OCI-LY7 (cell line): ENCODE results near the gene CRACR2B. TPM values are rescaled to one million over a fixed set of nuclear protein-coding genes. Genes with fewer than 3 reads are reported as not detected.

Source experiments
- BruUV-seq: library from RNA; stranded (reverse); fragments of 400-500 nt; replicated peaks from 2 replicates; lab custom pipeline; 2021; lab: Mats Ljungman, UMichigan
- CTCF ChIA-PET: fragments of 300-600 bp; sonication (Branson Sonifier 250); formaldehyde crosslinking; loops from one replicate; lab custom pipeline; 2022; ENCODE audit warnings: antibody characterized with exemption; ENCODE audit not compliant: unreplicated experiment; lab: Charles Lee
- POLR2A ChIA-PET: fragments of 300-600 bp; sonication (Branson Sonifier 250); formaldehyde crosslinking; loops from one replicate; lab custom pipeline; 2022; ENCODE audit warnings: antibody characterized with exemption; lab: Charles Lee
- DNase-seq: peaks from one replicate; pipeline ENCODE4 v3.0.0-alpha.2; 2015; ENCODE audit warnings: low spot score
- H2AFZ ChIP-seq: fragments of 200-600 bp; sonication (generic), shearing (Covaris generic); 2 replicates; pipeline ENCODE4 v1.6.1; 2014; ENCODE audit warnings: mild to moderate bottlenecking, antibody characterized with exemption, low read length, moderate library complexity
- H3K27ac ChIP-seq: fragments of 200-600 bp; sonication (generic); 2 replicates; pipeline ENCODE4 v1.5.1; 2014; ENCODE audit warnings: mixed run types, low read depth, mild to moderate bottlenecking, moderate library complexity, low read length, inconsistent platforms; ENCODE audit not compliant: poor library complexity, severe bottlenecking
- H3K36me3 ChIP-seq: fragments of 200-600 bp; sonication (generic); 2 replicates; pipeline ENCODE4 v1.6.1; 2014; ENCODE audit warnings: mild to moderate bottlenecking, antibody characterized with exemption, low read length, moderate library complexity, mixed read lengths; ENCODE audit not compliant: insufficient read depth
- H3K4me1 ChIP-seq: fragments of 200-600 bp; sonication (generic); 2 replicates; pipeline ENCODE4 v1.5.1; 2014; ENCODE audit warnings: mild to moderate bottlenecking, low read length; ENCODE audit not compliant: insufficient read depth, poor library complexity, severe bottlenecking
- H3K4me2 ChIP-seq: fragments of 200-600 bp; sonication (generic); 2 replicates; pipeline ENCODE4 v1.6.1; 2014; ENCODE audit warnings: mild to moderate bottlenecking, low read length
- H3K4me3 ChIP-seq: fragments of 200-600 bp; sonication (generic); 2 replicates; pipeline ENCODE4 v1.5.1; 2014; ENCODE audit warnings: mild to moderate bottlenecking, low read depth, low read length; ENCODE audit not compliant: poor library complexity, severe bottlenecking
- H3K79me2 ChIP-seq: fragments of 200-600 bp; sonication (generic); 2 replicates; pipeline ENCODE4 v1.6.1; 2016; ENCODE audit warnings: low read depth, mild to moderate bottlenecking, low read length, moderate library complexity, mixed read lengths; ENCODE audit not compliant: insufficient read depth
- H3K9me2 ChIP-seq: fragments of 200-600 bp; sonication (generic); 2 replicates; pipeline ENCODE4 v1.6.1; 2016; ENCODE audit warnings: mild to moderate bottlenecking, low read length, mixed read lengths; ENCODE audit not compliant: insufficient read depth
- H3K9me3 ChIP-seq: fragments of 200-600 bp; sonication (generic); 2 replicates; pipeline ENCODE4 v1.6.1; 2014; ENCODE audit warnings: mild to moderate bottlenecking, mixed run types, low read length, mixed read lengths
- H4K20me1 ChIP-seq: fragments of 200-600 bp; sonication (generic); 2 replicates; pipeline ENCODE4 v1.6.1; 2014; ENCODE audit warnings: mild to moderate bottlenecking, antibody characterized with exemption, low read length, moderate library complexity, mixed read lengths; ENCODE audit not compliant: insufficient read depth
- CTCF ChIP-seq: fragments of 200-600 bp; sonication (generic); conservative IDR thresholded peaks from 2 replicates; pipeline ENCODE4 v1.5.1; 2014; ENCODE audit warnings: mild to moderate bottlenecking, antibody characterized with exemption, low read length, moderate library complexity, mixed read lengths
- EZH2phosphoT487 ChIP-seq: fragments of 200-600 bp; sonication (generic); IDR thresholded peaks from 2 replicates; pipeline ENCODE4 v1.6.1; 2018; ENCODE audit warnings: low read depth, borderline replicate concordance, mild to moderate bottlenecking, mixed run types, antibody characterized with exemption, low read length, moderate library complexity, mixed read lengths
- intact Hi-C: fragments of 100-400 bp; cut with micrococcal nuclease; formaldehyde crosslinking; loops from one replicate; pipeline ENCODE4 v1.10.0; 2022; ENCODE audit not compliant: unreplicated experiment
- total RNA-seq, 2 experiments: library from RNA; depleted of rRNA in 1 of 2; stranded (reverse); fragments of >200 nt in 1 of 2; shearing (Covaris generic) in 1 of 2; gene quantifications; 2 replicates each; pipeline ENCODE4 v1.2.3, GENCODE V29; 2014 to 2022

The CRACR2B gene
- total RNA-seq, 2 experiments from 2014 or later, result 2.8 to 20.1 TPM

- Histone ChIP-seq H4K20me1 (no peaks in the 10 kb centered on the region), H3K4me3 (no peak overlapping the region), H3K36me3 (no peaks in the 10 kb centered on the region), H3K9me2 (no peaks in the 10 kb centered on the region), H3K4me1 (no peaks in the 10 kb centered on the region), H3K27ac (no peak overlapping the region), H3K4me2 (no peak overlapping the region), H2AFZ (no peak overlapping the region), H3K79me2 (no peaks in the 10 kb centered on the region), H3K9me3 (no peaks in the 10 kb centered on the region)
- no peak for DNase-seq
- intact Hi-C loops, result no loop called here
- TF ChIP-seq CTCF, result no peak
- no peak for TF ChIP-seq EZH2phosphoT487
- no TSS peak for BruUV-seq
- POLR2A ChIA-PET, result no interaction called here
- CTCF ChIA-PET, result no interaction called here
Measured at GRCh38 chr11:864898-865297, 37.2 kb downstream of the CRACR2B start.

GRCh38 chr11:865462-866430 is 38.0 kb downstream of the CRACR2B start:
- no peak overlapping the region for H3K4me3 ChIP-seq
- H4K20me1 ChIP-seq, result no peaks in the 10 kb centered on the region
- no peaks in the 10 kb centered on the region for H3K36me3 ChIP-seq
- H3K79me2 ChIP-seq, result no peaks in the 10 kb centered on the region
- no peaks in the 10 kb centered on the region for H3K9me3 ChIP-seq
- POLR2A ChIA-PET, result interaction anchor here (0.5 kb wide), 1 partner anchor 1576 kb away, joined by 6 read pairs; no protein-coding TSS in a partner anchor
- no peak overlapping the region for H3K4me2 ChIP-seq
- DNase-seq, result no peak
- BruUV-seq, result no TSS peak
- no peaks in the 10 kb centered on the region for H3K9me2 ChIP-seq
- H2AFZ ChIP-seq, result no peak overlapping the region
- H3K4me1 ChIP-seq, result no peaks in the 10 kb centered on the region
- TF ChIP-seq CTCF (no peak), EZH2phosphoT487 (no peak)
- H3K27ac ChIP-seq, result no peak overlapping the region
- intact Hi-C loops, result no loop called here
- CTCF ChIA-PET, result no interaction called here

- no peak for DNase-seq
- ChIA-PET CTCF (no interaction called here), POLR2A (interaction anchor here (0.5 kb wide), 1 partner anchor 1575 kb away, joined by 6 read pairs; no protein-coding TSS in a partner anchor)
Measured at GRCh38 chr11:866481-866880, 38.8 kb downstream of the CRACR2B start.

More at GRCh38 chr11:866481-866880, 38.8 kb downstream of the CRACR2B start:
- Histone ChIP-seq H3K9me2 (no peaks in the 10 kb centered on the region), H3K4me2 (no peak overlapping the region), H3K4me3 (no peak overlapping the region), H2AFZ (no peak overlapping the region), H3K36me3 (no peaks in the 10 kb centered on the region), H3K4me1 (no peaks in the 10 kb centered on the region), H4K20me1 (no peaks in the 10 kb centered on the region), H3K9me3 (no peaks in the 10 kb centered on the region), H3K27ac (no peak overlapping the region), H3K79me2 (no peaks in the 10 kb centered on the region)
- TF ChIP-seq EZH2phosphoT487 (no peak), CTCF (no peak)
- intact Hi-C loops, result no loop called here
- BruUV-seq, result no TSS peak
